Measurements from ENCODE around the gene IDH3B.

Gene IDH3B

DNA sequence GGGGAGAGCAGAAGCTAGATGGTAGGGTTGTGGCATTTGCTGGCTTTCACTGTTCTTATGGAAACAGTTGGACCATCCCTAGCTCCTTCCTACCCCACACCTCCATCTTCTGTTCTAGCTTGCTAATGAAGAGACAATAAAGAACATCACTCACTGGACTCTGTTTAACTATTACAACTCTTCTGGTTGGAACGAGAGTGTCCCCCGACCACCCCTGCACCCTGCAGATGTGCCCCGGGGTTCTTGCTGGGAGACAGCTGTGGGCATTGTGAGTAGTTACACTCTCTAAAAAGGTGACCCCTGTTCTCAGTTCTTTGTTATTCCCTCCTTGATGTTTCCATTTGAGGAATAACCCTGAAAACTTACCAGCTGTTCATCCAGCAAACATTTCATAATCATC, 51.9 kb downstream of the IDH3B start:
- DNase-seq, result no peak

DNA sequence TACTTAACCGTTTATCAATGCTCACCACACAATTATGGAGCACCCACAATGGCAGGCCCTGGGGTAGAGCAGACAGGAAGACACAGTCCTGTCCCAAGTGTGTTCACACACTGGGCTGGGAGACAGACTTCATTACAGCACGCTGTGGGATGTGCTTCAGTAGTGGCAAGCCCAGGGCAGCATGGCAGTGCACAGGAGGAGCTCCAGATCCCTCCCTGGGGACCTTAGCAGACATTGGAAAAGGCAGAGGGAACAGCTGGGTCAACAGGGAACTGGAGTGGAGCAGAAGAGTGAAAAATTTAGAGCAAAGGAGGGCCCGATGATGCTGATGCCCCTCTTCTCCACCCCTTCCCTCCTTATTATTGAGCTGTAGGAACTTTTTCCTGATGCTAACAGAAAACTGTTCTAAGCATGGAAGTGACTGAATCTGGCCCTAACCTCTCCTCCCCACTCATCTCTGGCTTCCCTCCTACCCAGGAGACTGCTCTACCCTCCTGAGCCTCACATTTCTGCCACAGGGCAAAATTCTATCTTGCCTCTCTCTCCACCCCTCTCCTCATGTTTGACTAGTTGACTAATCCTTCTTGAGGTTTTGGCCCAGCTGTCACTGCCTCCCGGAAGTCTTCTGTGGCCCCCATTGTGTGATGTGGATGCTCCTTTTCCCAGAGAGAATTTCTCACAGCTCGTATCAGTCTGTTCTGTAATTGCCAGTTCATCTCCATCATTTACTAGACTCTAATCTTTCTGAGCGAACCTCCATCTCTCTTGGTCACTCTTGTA, 52.9 kb downstream of the IDH3B start:
- DNase-seq, result no peak

DNA sequence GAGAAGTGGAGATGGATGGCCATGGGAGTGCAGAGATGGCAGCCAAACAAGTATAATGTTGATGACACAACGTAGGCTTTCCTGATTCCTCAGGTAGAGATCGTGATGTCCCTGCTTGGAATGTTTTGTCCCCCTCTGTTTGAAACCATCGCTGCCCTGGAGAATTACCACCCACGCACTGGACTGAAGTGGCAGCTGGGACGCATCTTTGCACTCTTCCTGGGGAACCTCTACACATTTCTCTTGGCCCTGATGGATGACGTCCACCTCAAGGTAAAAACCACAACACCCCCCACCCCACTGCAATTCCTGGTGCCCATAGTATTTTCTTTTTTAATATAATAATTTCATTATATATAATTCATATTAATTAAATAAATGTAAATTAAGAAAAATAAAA, 53.7 kb downstream of the IDH3B start:
- no peak for DNase-seq
